Endodermal cell (in vitro differentiated cells): ENCODE measurements around the gene AJUBA. TPM values are rescaled to one million over a fixed set of nuclear protein-coding genes. Genes with fewer than 3 reads are reported as not detected.
"Not testable (repeated sequence)": the region's sequence is repeated elsewhere in the genome, so short reads cannot be mapped to it uniquely, and the experiment has no call there.

Source experiments
- DNase-seq: peaks from one replicate; pipeline ENCODE4 v3.0.0-alpha.2; 2017
- H3K27ac ChIP-seq: 2 replicates; pipeline ENCODE4 v1.5.1; 2013; ENCODE audit warnings: mild to moderate bottlenecking, low read depth, low read length, moderate library complexity
- H3K27me3 ChIP-seq: 2 replicates; pipeline ENCODE4 v1.6.1; 2013; ENCODE audit warnings: mild to moderate bottlenecking, low read length, moderate library complexity; ENCODE audit not compliant: insufficient read depth, control insufficient read depth, poor library complexity, severe bottlenecking
- H3K36me3 ChIP-seq: 2 replicates; pipeline ENCODE4 v1.7.0; 2013; ENCODE audit warnings: mild to moderate bottlenecking, low read length, moderate library complexity; ENCODE audit not compliant: control insufficient read depth, insufficient read depth
- H3K4me1 ChIP-seq: one replicate; pipeline ENCODE4 v1.7.0; 2013; ENCODE audit warnings: low read length; ENCODE audit not compliant: control insufficient read depth, insufficient read depth
- H3K4me3 ChIP-seq: 2 replicates; pipeline ENCODE4 v1.5.1; 2013; ENCODE audit warnings: mild to moderate bottlenecking, low read length, moderate library complexity
- H3K9ac ChIP-seq: 2 replicates; pipeline ENCODE4 v1.6.1; 2013; ENCODE audit warnings: mild to moderate bottlenecking, low read length, moderate library complexity; ENCODE audit not compliant: poor library complexity, severe bottlenecking; ENCODE audit errors: extremely low read depth
- H3K9me3 ChIP-seq: 2 replicates; pipeline ENCODE4 v1.6.1; 2013; ENCODE audit warnings: mild to moderate bottlenecking, low read length, moderate library complexity; ENCODE audit not compliant: control insufficient read depth
- H3K27ac Mint-ChIP-seq: 2 replicates; pipeline ENCODE4 v1.8.0; 2020; ENCODE audit warnings: mixed read lengths
- H3K27me3 Mint-ChIP-seq: 2 replicates; pipeline ENCODE4 v1.8.0; 2021; ENCODE audit warnings: mild to moderate bottlenecking, mixed read lengths; ENCODE audit not compliant: insufficient read depth
- H3K36me3 Mint-ChIP-seq: 2 replicates; pipeline ENCODE4 v1.8.0; 2020; ENCODE audit warnings: low read depth, mixed read lengths
- H3K4me1 Mint-ChIP-seq: 2 replicates; pipeline ENCODE4 v1.8.0; 2020; ENCODE audit warnings: mixed read lengths
- H3K4me3 Mint-ChIP-seq: 2 replicates; pipeline ENCODE4 v1.8.0; 2020; ENCODE audit warnings: mild to moderate bottlenecking, moderate library complexity, mixed read lengths
- H3K9me3 Mint-ChIP-seq: 2 replicates; pipeline ENCODE4 v1.8.0; 2020; ENCODE audit warnings: mild to moderate bottlenecking, mixed read lengths
- CTCF ChIP-seq: fragments of 200-600 bp; sonication (generic); conservative IDR thresholded peaks from 2 replicates; pipeline ENCODE4 v1.5.0; 2021; ENCODE audit warnings: antibody characterized with exemption, mild to moderate bottlenecking
- WGBS, 2 experiments: methylation state at CpG; one replicate each; pipeline versions ENCODE4 v1.1.5 to v1.1.7; 2013; ENCODE audit warnings: missing lambda C conversion rate in 2 of 2, mixed read lengths in 1 of 2; ENCODE audit not compliant: insufficient coverage in 1 of 2, insufficient read length in 1 of 2; 5-methylcytosine and 5-hydroxymethylcytosine counted together
- total RNA-seq, 2 donors: library from RNA; stranded (reverse); fragmentation: NEBNext Ultra II Directional in 1 of 2; extraction: Animal tissue kit (Norgen Biotek cat#: 25700) in 1 of 2; gene quantifications; 2 replicates in 1 of 2; 3 replicates in 1 of 2; pipeline ENCODE4 v1.2.1, GENCODE V29; 2021

AJUBA gene
- total RNA-seq, 2 donors from 2014 or later: 34.2 to 51.4 TPM

GRCh38 chr14:23015618-23016017, 33.3 kb upstream of the AJUBA start:
- no peak for TF ChIP-seq CTCF
- no peak for DNase-seq
- no peaks in the 10 kb centered on the region for H3K36me3 Mint-ChIP-seq
- Histone ChIP-seq H3K9ac (no peak overlapping the region), H3K4me1 (no peaks in the 10 kb centered on the region), H3K27me3 (no peaks in the 10 kb centered on the region), H3K27ac (no peak overlapping the region), H3K9me3 (no peaks in the 10 kb centered on the region), H3K36me3 (no peaks in the 10 kb centered on the region), H3K4me3 (no peak overlapping the region)
- H3K4me1 Mint-ChIP-seq: peaks cover 6% of the 10 kb centered on the region
- WGBS, 2 experiments: 88 to 100% methylated on average over 3 to 4 of the region's 4 CpGs
- H3K9me3 Mint-ChIP-seq: no peaks in the 10 kb centered on the region
- H3K27me3 Mint-ChIP-seq: no peaks in the 10 kb centered on the region
- no peak overlapping the region for H3K4me3 Mint-ChIP-seq
- no peak overlapping the region for H3K27ac Mint-ChIP-seq

- not testable (repeated sequence) for H3K4me3 ChIP-seq, H3K4me3 Mint-ChIP-seq
- WGBS, 2 experiments: 82 to 98% methylated on average over 3 to 4 of the region's 5 CpGs
These were observed 31.4 kb upstream of the AJUBA start for GRCh38 chr14:23013749-23014054.

GRCh38 chr14:23013054-23013748, 30.9 kb upstream of the AJUBA start:
- no peaks in the 10 kb centered on the region for H3K4me1 ChIP-seq
- H3K27ac Mint-ChIP-seq: peak overlapping the region; percentile 1
- no peaks in the 10 kb centered on the region for H3K27me3 Mint-ChIP-seq
- peaks cover 7% of the 10 kb centered on the region for H3K4me1 Mint-ChIP-seq
- H3K27me3 ChIP-seq: no peaks in the 10 kb centered on the region
- DNase-seq: no peak
- no peaks in the 10 kb centered on the region for H3K9me3 ChIP-seq
- H3K27ac ChIP-seq: no peak overlapping the region
- H3K9me3 Mint-ChIP-seq: peaks cover 3% of the 10 kb centered on the region
- no peak for TF ChIP-seq CTCF
- no peaks in the 10 kb centered on the region for H3K36me3 ChIP-seq
- 83 to 85% methylated on average over 4 to 6 of the region's 6 CpGs for WGBS, 2 experiments
- H3K4me3 ChIP-seq: no peak overlapping the region
- no peak overlapping the region for H3K4me3 Mint-ChIP-seq
- no peaks in the 10 kb centered on the region for H3K36me3 Mint-ChIP-seq
- H3K9ac ChIP-seq: no peak overlapping the region

More at GRCh38 chr14:23013749-23014054, 31.4 kb upstream of the AJUBA start:
- H3K9ac ChIP-seq, H3K4me1 ChIP-seq, H3K27me3 Mint-ChIP-seq, H3K27ac Mint-ChIP-seq, H3K27ac ChIP-seq, H3K36me3 Mint-ChIP-seq, H3K9me3 ChIP-seq, H3K27me3 ChIP-seq, H3K36me3 ChIP-seq, DNase-seq, H3K9me3 Mint-ChIP-seq, H3K4me1 Mint-ChIP-seq: not testable (repeated sequence)
